Measurements from ENCODE around the gene ADAMTS8. TPM values are rescaled to one million over a fixed set of nuclear protein-coding genes. Genes with fewer than 3 reads are reported as not detected.

ADAMTS8 gene
- total and polyA plus RNA-seq, 2 donors (not counting 3 experiments of a cell fraction or from before 2014, with no cell fraction given): not detected

DNA sequence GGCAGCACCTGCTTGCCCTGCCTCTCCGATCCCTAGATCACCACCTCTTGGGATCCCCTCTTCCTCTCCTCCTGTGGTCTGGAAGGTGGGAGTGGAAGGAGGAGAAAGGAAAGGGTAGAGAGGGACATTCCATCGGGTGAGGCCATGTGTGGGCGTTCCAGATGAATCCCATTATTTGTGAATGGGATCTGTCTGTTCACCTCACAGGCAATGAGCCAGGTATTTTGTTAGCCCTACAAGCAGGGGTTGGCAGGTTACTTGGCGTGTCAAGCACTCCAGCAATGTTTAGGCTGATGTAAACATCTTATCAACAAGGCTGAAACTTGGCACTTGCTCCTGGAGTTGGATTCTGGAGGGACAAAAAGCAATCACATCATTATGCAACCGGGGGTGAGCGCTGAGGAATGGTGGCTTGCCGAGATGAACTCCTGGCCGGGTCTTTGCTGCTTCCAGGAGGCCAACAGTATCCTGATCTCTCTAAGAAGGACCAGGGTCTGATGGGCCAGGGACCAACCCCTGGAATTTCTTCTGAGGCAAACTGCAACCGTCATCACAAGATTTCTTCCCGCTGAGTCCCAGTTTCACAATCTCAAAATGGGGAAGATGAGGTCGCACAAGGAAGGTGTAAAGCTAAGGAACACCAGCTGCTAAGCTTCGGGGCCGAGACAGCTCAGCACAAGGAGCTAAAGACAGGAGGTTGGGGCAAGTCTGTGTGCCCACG is 7.8 kb downstream of the ADAMTS8 start:
- Histone ChIP-seq H3K9ac (replicated peaks; ENCODE audit: extremely low read depth, insufficient read depth, low read length) (no peak overlapping the region), H4K20me1 (replicated peaks; ENCODE audit: control insufficient read depth, extremely low read depth, insufficient read depth, low read length) (no peaks in the 10 kb centered on the region), H3K79me2 (ENCODE audit: control insufficient read depth, insufficient read depth, low read length) (no peaks in the 10 kb centered on the region), H3K4me1 (ENCODE audit: control insufficient read depth, extremely low read depth, insufficient read depth, low read length) (no peaks in the 10 kb centered on the region), H3K27ac (ENCODE audit: insufficient read depth, low read depth, low read length) (no peak overlapping the region), H3K4me3 (replicated peaks in 1 of 3; ENCODE audit: insufficient read depth in 1 of 3, low read depth in 1 of 3, low read length in 3 of 3) (no peak overlapping the region), H3K36me3 (ENCODE audit: control insufficient read depth in 2 of 2, extremely low read depth in 1 of 2, insufficient read depth in 2 of 2, low read length in 2 of 2) (no peaks in the 10 kb centered on the region), H2AFZ (ENCODE audit: low read depth, low read length) (no peak overlapping the region), H3K27me3 (ENCODE audit: control insufficient read depth in 2 of 2, insufficient read depth in 2 of 2, low read length in 2 of 2) (peaks cover 0 to 6% of the 10 kb centered on the region in 2 experiments), H3K9me3 (replicated peaks; ENCODE audit: control insufficient read depth, insufficient read depth, low read length) (no peaks in the 10 kb centered on the region), H3K4me2 (ENCODE audit: insufficient read depth, low read length) (no peak overlapping the region), H3K9me1 (replicated peaks; ENCODE audit: control insufficient read depth, extremely low read depth, insufficient read depth, low read length) (no peaks in the 10 kb centered on the region)
- ChIA-PET POLR2A (no interaction called here), CTCF (no interaction called here)
- no peak for TF ChIP-seq EZH2 (IDR thresholded peaks at IDR 0.05; ENCODE audit: borderline replicate concordance, low read depth, low read length, severe bottlenecking)
- no peak for TF ChIP-seq MYC (IDR thresholded peaks at IDR 0.05; ENCODE audit: low read depth, low read length)
- TF ChIP-seq CTCF (IDR thresholded peaks at IDR 0.05; ENCODE audit: extremely low read depth in 1 of 2, insufficient read depth in 1 of 2, low read depth in 1 of 2, low read length in 2 of 2): no peak
- TF ChIP-seq GATA2 (IDR thresholded peaks at IDR 0.05; ENCODE audit: insufficient read depth, insufficient read length, low read depth, low read length): no peak
- no peak for TF ChIP-seq POLR2AphosphoS5 (IDR thresholded peaks at IDR 0.05; ENCODE audit: insufficient read depth, low read depth, low read length)
- no peak for TF ChIP-seq POLR2A (IDR thresholded peaks at IDR 0.05; ENCODE audit: low read depth, low read length)
- TF ChIP-seq FOS (IDR thresholded peaks at IDR 0.05; ENCODE audit: borderline replicate concordance, insufficient read depth, low read length): no peak
- TF ChIP-seq, protein P1, sequence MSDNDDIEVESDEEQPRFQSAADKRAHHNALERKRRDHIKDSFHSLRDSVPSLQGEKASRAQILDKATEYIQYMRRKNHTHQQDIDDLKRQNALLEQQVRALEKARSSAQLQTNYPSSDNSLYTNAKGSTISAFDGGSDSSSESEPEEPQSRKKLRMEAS (IDR thresholded peaks at IDR 0.05; ENCODE audit: insufficient read depth, insufficient read length): no peak
- no peak for TF ChIP-seq JUN (IDR thresholded peaks at IDR 0.05; ENCODE audit: borderline replicate concordance, insufficient read depth, insufficient read length, low read depth)
- no TSS peak for BruUV-seq (replicated peaks)
- DNase-seq (ENCODE audit: low read depth, low spot score) (no peak), FAIRE-seq (no peak)
- intact Hi-C loops (cut with micrococcal nuclease): no loop called here
- dilution Hi-C loops (cut with MboI; ENCODE audit: extremely low pct_ligation_motif_present, low sequenced_read_pairs): no loop called here

Data from endothelial cell of umbilical vein (primary cell).